HL-60 (cell line): ENCODE measurements around the gene ZNF496.
"Not testable (repeated sequence)": the region's sequence is repeated elsewhere in the genome, so short reads cannot be mapped to it uniquely, and the experiment has no call there.

Experiments
- DNase-seq, 2 experiments: peaks; one replicate each; pipeline ENCODE4 v3.0.0-alpha.2; 2010 to 2020; ENCODE audit warnings: low read depth in 1 of 2, low spot score in 1 of 2
- H3K27ac ChIP-seq: fragments of 250-450 bp; sonication (Bioruptor Pico); replicated peaks from 2 replicates; pipeline ENCODE4 v1.5.1; 2020; ENCODE audit warnings: mild to moderate bottlenecking, moderate library complexity
- H3K27me3 ChIP-seq: fragments of 250-450 bp; sonication (Bioruptor Pico); 2 replicates; pipeline ENCODE4 v1.5.1; 2021; ENCODE audit warnings: mild to moderate bottlenecking, moderate library complexity; ENCODE audit not compliant: insufficient read depth, poor library complexity, severe bottlenecking
- H3K4me3 ChIP-seq: replicated peaks from 2 replicates; pipeline ENCODE4 v1.5.1; 2011; ENCODE audit warnings: mild to moderate bottlenecking, control low read depth, low read length; ENCODE audit not compliant: insufficient read depth
- CTCF ChIP-seq: IDR thresholded peaks from one replicate; pipeline ENCODE4 v1.5.1; 2011; ENCODE audit warnings: low read length, control low read depth, inconsistent platforms; ENCODE audit not compliant: insufficient read depth
- GABPA ChIP-seq: IDR thresholded peaks from 2 replicates; pipeline ENCODE4 v1.6.1; 2012; ENCODE audit warnings: low read depth
- POLR2AphosphoS5 ChIP-seq: IDR thresholded peaks from 2 replicates; pipeline ENCODE4 v1.6.1; 2012; ENCODE audit warnings: low read depth
- SPI1 ChIP-seq: IDR thresholded peaks from 2 replicates; pipeline ENCODE4 v1.6.1; 2012; ENCODE audit warnings: low read depth, mild to moderate bottlenecking, borderline replicate concordance
- TF ChIP-seq, protein P1 (sequence below): IDR thresholded peaks from 2 replicates; pipeline ENCODE4 v1.6.1; 2012; ENCODE audit warnings: low read depth; ENCODE audit not compliant: insufficient replicate concordance

ZNF496 gene

GRCh38 chr1:247269133-247269532, 62.5 kb downstream of the ZNF496 start:
- no peak overlapping the region for H3K27ac ChIP-seq
- no peak for TF ChIP-seq SPI1
- TF ChIP-seq, protein P1, sequence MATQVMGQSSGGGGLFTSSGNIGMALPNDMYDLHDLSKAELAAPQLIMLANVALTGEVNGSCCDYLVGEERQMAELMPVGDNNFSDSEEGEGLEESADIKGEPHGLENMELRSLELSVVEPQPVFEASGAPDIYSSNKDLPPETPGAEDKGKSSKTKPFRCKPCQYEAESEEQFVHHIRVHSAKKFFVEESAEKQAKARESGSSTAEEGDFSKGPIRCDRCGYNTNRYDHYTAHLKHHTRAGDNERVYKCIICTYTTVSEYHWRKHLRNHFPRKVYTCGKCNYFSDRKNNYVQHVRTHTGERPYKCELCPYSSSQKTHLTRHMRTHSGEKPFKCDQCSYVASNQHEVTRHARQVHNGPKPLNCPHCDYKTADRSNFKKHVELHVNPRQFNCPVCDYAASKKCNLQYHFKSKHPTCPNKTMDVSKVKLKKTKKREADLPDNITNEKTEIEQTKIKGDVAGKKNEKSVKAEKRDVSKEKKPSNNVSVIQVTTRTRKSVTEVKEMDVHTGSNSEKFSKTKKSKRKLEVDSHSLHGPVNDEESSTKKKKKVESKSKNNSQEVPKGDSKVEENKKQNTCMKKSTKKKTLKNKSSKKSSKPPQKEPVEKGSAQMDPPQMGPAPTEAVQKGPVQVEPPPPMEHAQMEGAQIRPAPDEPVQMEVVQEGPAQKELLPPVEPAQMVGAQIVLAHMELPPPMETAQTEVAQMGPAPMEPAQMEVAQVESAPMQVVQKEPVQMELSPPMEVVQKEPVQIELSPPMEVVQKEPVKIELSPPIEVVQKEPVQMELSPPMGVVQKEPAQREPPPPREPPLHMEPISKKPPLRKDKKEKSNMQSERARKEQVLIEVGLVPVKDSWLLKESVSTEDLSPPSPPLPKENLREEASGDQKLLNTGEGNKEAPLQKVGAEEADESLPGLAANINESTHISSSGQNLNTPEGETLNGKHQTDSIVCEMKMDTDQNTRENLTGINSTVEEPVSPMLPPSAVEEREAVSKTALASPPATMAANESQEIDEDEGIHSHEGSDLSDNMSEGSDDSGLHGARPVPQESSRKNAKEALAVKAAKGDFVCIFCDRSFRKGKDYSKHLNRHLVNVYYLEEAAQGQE: no peak
- no peak for TF ChIP-seq POLR2AphosphoS5
- no peak for TF ChIP-seq CTCF
- no peak for TF ChIP-seq GABPA
- no peak for DNase-seq
- no peaks in the 10 kb centered on the region for H3K27me3 ChIP-seq
- no peak overlapping the region for H3K4me3 ChIP-seq

GRCh38 chr1:247268390-247269045, 63.1 kb downstream of the ZNF496 start:
- H3K27ac ChIP-seq: no peak overlapping the region
- TF ChIP-seq SPI1 (no peak), GABPA (no peak), POLR2AphosphoS5 (no peak), CTCF (no peak)
- TF ChIP-seq, protein P1: no peak
- no peaks in the 10 kb centered on the region for H3K27me3 ChIP-seq
- no peak overlapping the region for H3K4me3 ChIP-seq
- DNase-seq: no peak

GRCh38 chr1:247266053-247266452, 65.6 kb downstream of the ZNF496 start:
- no peaks in the 10 kb centered on the region for H3K27me3 ChIP-seq
- DNase-seq: no peak
- no peak overlapping the region for H3K4me3 ChIP-seq
- no peak overlapping the region for H3K27ac ChIP-seq
- TF ChIP-seq CTCF (no peak), POLR2AphosphoS5 (no peak), SPI1 (no peak), GABPA (no peak)
- TF ChIP-seq, protein P1: no peak

DNA sequence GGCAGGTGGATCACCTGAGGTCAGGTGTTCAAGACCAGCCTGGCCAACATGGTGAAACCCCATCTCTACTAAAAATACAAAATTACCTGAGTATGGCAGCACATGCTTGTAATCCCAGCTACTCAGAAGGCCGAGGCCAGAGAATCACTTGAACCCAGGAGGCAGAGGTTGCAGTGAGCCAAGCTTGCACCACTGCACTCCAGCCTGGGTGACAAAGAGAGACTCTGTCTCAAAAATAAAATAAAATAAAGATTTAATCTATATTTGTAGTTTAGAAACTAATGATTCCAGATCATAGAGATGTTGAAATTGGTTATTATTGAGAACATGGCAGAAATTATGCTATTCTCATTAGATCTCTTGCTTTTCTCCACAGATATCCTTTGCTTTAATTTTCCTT, 75.9 kb downstream of the ZNF496 start, which contains the start of gene VN1R5:
Gene VN1R5, plus strand, starts transcription at position 301 of the 400 bp plus-strand sequence.
- not testable (repeated sequence) for H3K27ac ChIP-seq, DNase-seq, H3K27me3 ChIP-seq, H3K4me3 ChIP-seq
